OCI-LY3 (cell line): Measurements from ENCODE around the gene RARS2.

Experiments
- H2AFZ ChIP-seq: fragments of 200-600, 300-600 bp; shearing (Covaris generic); 2 replicates; pipeline ENCODE4 v1.6.0; 2014; ENCODE audit warnings: antibody characterized with exemption, low read depth, low read length
- H3K27ac ChIP-seq: fragments of 200-600, 300-600 bp; sonication (generic); 2 replicates; pipeline ENCODE4 v1.5.1; 2014; ENCODE audit warnings: mild to moderate bottlenecking, low read length, moderate library complexity, mixed read lengths
- H3K27me3 ChIP-seq: fragments of 200-600, 300-600 bp; sonication (generic); 2 replicates; pipeline ENCODE4 v1.6.1; 2014; ENCODE audit warnings: low read depth, low read length, mixed read lengths
- H3K36me3 ChIP-seq: fragments of 200-600, 300-600 bp; sonication (generic); replicated peaks from 2 replicates; pipeline ENCODE3; 2014; ENCODE audit warnings: low read depth, low read length, mixed read lengths
- H3K4me1 ChIP-seq: fragments of 300-600, 200-600 bp; sonication (generic); 2 replicates; pipeline ENCODE4 v1.6.1; 2014; ENCODE audit warnings: low read length, mixed read lengths
- H3K4me2 ChIP-seq: fragments of 200-600, 300-600 bp; sonication (generic); 2 replicates; pipeline ENCODE4 v1.6.1; 2014; ENCODE audit warnings: low read length, mixed read lengths
- H3K4me3 ChIP-seq: fragments of 300-600, 200-600 bp; sonication (generic); 2 replicates; pipeline ENCODE4 v1.5.1; 2014; ENCODE audit warnings: antibody characterized with exemption, mild to moderate bottlenecking, low read length, moderate library complexity
- H3K79me2 ChIP-seq: fragments of 300-600, 200-600 bp; shearing (Covaris generic); 2 replicates; pipeline ENCODE4 v1.6.1; 2014; ENCODE audit warnings: mild to moderate bottlenecking, low read length, mixed read lengths
- H3K9ac ChIP-seq: fragments of 300-600, 200-600 bp; shearing (Covaris generic); 2 replicates; pipeline ENCODE4 v1.6.0; 2014; ENCODE audit warnings: mild to moderate bottlenecking, low read length, moderate library complexity
- H3K9me3 ChIP-seq: fragments of 200-600, 300-600 bp; shearing (Covaris generic); 2 replicates; pipeline ENCODE4 v1.6.1; 2014; ENCODE audit warnings: low read length, mixed read lengths; ENCODE audit not compliant: insufficient read depth
- H4K20me1 ChIP-seq: fragments of 200-600, 300-600 bp; sonication (generic); 2 replicates; pipeline ENCODE4 v1.6.1; 2016; ENCODE audit warnings: low read length, mixed read lengths; ENCODE audit not compliant: insufficient read depth
- CTCF ChIP-seq: fragments of 200-600, 300-600 bp; sonication (generic); IDR thresholded peaks from 2 replicates; pipeline ENCODE4 v1.5.1; 2014; ENCODE audit warnings: antibody characterized with exemption, low read length, low read depth
- EZH2phosphoT487 ChIP-seq: fragments of 200-600 bp; shearing (Covaris generic); IDR thresholded peaks from 2 replicates; pipeline ENCODE4 v1.6.1; 2018; ENCODE audit warnings: antibody characterized with exemption, mixed run types, low read depth

RARS2 gene

GRCh38 chr6:87540539-87540938 is 49.2 kb downstream of the RARS2 start:
- no peaks in the 10 kb centered on the region for H3K27me3 ChIP-seq
- H3K4me1 ChIP-seq = peaks cover 7% of the 10 kb centered on the region
- H3K4me2 ChIP-seq = no peak overlapping the region
- no peak overlapping the region for H3K4me3 ChIP-seq
- H3K9ac ChIP-seq = no peak overlapping the region
- TF ChIP-seq EZH2phosphoT487 = no peak
- TF ChIP-seq CTCF = no peak
- no peak overlapping the region for H2AFZ ChIP-seq
- H3K9me3 ChIP-seq = no peaks in the 10 kb centered on the region
- H4K20me1 ChIP-seq = no peaks in the 10 kb centered on the region
- no peak overlapping the region for H3K27ac ChIP-seq
- no peaks in the 10 kb centered on the region for H3K79me2 ChIP-seq
- peaks cover 17% of the 10 kb centered on the region for H3K36me3 ChIP-seq

GRCh38 chr6:87539554-87539953 is 50.2 kb downstream of the RARS2 start:
- Histone ChIP-seq H3K9ac (no peak overlapping the region), H3K79me2 (no peaks in the 10 kb centered on the region), H3K4me3 (no peak overlapping the region), H3K4me2 (no peak overlapping the region), H3K36me3 (peaks cover 17% of the 10 kb centered on the region), H3K4me1 (peaks cover 7% of the 10 kb centered on the region), H3K27ac (no peak overlapping the region), H3K9me3 (no peaks in the 10 kb centered on the region), H2AFZ (no peak overlapping the region), H3K27me3 (no peaks in the 10 kb centered on the region), H4K20me1 (no peaks in the 10 kb centered on the region)
- no peak for TF ChIP-seq EZH2phosphoT487
- TF ChIP-seq CTCF = no peak

- no peak overlapping the region for H3K27ac ChIP-seq
Measured at GRCh38 chr6:87538510-87539260, 51.1 kb downstream of the RARS2 start.

More at GRCh38 chr6:87538510-87539260, 51.1 kb downstream of the RARS2 start:
- H3K9ac ChIP-seq = no peak overlapping the region
- H3K27me3 ChIP-seq = no peaks in the 10 kb centered on the region
- H3K79me2 ChIP-seq = no peaks in the 10 kb centered on the region
- H4K20me1 ChIP-seq = no peaks in the 10 kb centered on the region
- H3K4me2 ChIP-seq = no peak overlapping the region
- peaks cover 7% of the 10 kb centered on the region for H3K4me1 ChIP-seq
- peaks cover 17% of the 10 kb centered on the region for H3K36me3 ChIP-seq
- H3K9me3 ChIP-seq = no peaks in the 10 kb centered on the region
- no peak overlapping the region for H2AFZ ChIP-seq
- no peak overlapping the region for H3K4me3 ChIP-seq
- TF ChIP-seq EZH2phosphoT487 = no peak
- TF ChIP-seq CTCF = no peak
